Astrocyte of the spinal cord (primary cell): ENCODE results near the gene AP2S1.
A peak's percentile ranks its signal among the peaks of the same experiment; 100 is the strongest.

ENCODE experiments used
- DNase-seq: peaks from one replicate; pipeline ENCODE4 v3.0.0; 2011; ENCODE audit warnings: low read depth, low spot score
- H3K4me3 ChIP-seq: 2 replicates; pipeline ENCODE4 v1.5.1; 2011; ENCODE audit warnings: low read depth, mild to moderate bottlenecking, low read length, moderate library complexity
- CTCF ChIP-seq: IDR thresholded peaks from 2 replicates; pipeline ENCODE4 v1.5.1; 2012; ENCODE audit warnings: low read depth, mild to moderate bottlenecking, low read length, inconsistent platforms
- in situ Hi-C: cut with HindIII; loops from 2 replicates; pipeline ENCODE4 v1.10.0; 2017; ENCODE audit warnings: low sequenced_read_pairs

AP2S1 gene

GRCh38 chr19:46867170-46867569 is 16.5 kb upstream of the AP2S1 start:
- TF ChIP-seq CTCF = no peak
- no peak overlapping the region for H3K4me3 ChIP-seq
- no peak for DNase-seq
- in situ Hi-C loops = no loop called here

- DNase-seq = no peak
- in situ Hi-C loops = no loop called here
Observed at GRCh38 chr19:46866407-46867136, 15.9 kb upstream of the AP2S1 start.

GRCh38 chr19:46863818-46864629 is 13.4 kb upstream of the AP2S1 start:
- peak overlapping the region; percentile 74 for H3K4me3 ChIP-seq
- peak; percentile 59 for DNase-seq
- in situ Hi-C loops = no loop called here
- no peak for TF ChIP-seq CTCF

More at GRCh38 chr19:46866407-46867136, 15.9 kb upstream of the AP2S1 start:
- no peak overlapping the region for H3K4me3 ChIP-seq
- no peak for TF ChIP-seq CTCF

- DNase-seq = no peak
- no peak for TF ChIP-seq CTCF
- in situ Hi-C loops = no loop called here
- peak overlapping the region; percentile 74 for H3K4me3 ChIP-seq
Observed at GRCh38 chr19:46862974-46863632, 12.5 kb upstream of the AP2S1 start.

GRCh38 chr19:46862503-46862834 is 11.8 kb upstream of the AP2S1 start:
- H3K4me3 ChIP-seq = peak overlapping the region; percentile 74
- DNase-seq = peak; percentile 12
- in situ Hi-C loops = no loop called here
- TF ChIP-seq CTCF = no peak

GRCh38 chr19:46861691-46862502 is 11.3 kb upstream of the AP2S1 start:
- peak; percentile 23 for DNase-seq
- in situ Hi-C loops = no loop called here
- TF ChIP-seq CTCF = no peak
- H3K4me3 ChIP-seq = peak overlapping the region; percentile 74
